Stomach smooth muscle (tissue), 2 donors: Measurements from ENCODE around the gene WASF3.
"Not testable (repeated sequence)": the region's sequence is repeated elsewhere in the genome, so short reads cannot be mapped to it uniquely, and the experiment has no call there.

Experiments
- H3K27ac ChIP-seq: one replicate; pipeline ENCODE4 v1.7.0; 2013; ENCODE audit warnings: mild to moderate bottlenecking, low read length, inconsistent platforms
- H3K27me3 ChIP-seq, 2 donors: one replicate each; pipeline ENCODE4 v1.7.0; 2013; ENCODE audit warnings: low read length in 2 of 2; ENCODE audit not compliant: insufficient read depth in 2 of 2, control insufficient read depth in 1 of 2
- H3K36me3 ChIP-seq, 2 donors: one replicate each; pipeline ENCODE4 v1.7.0; 2013; ENCODE audit warnings: low read length in 2 of 2; ENCODE audit not compliant: control insufficient read depth in 2 of 2, insufficient read depth in 2 of 2
- H3K4me1 ChIP-seq: one replicate; pipeline ENCODE4 v1.7.0; 2013; ENCODE audit warnings: low read length; ENCODE audit not compliant: control insufficient read depth, insufficient read depth
- H3K4me3 ChIP-seq, 2 donors: one replicate each; pipeline ENCODE4 v1.7.0; 2013; ENCODE audit warnings: low read length in 2 of 2
- H3K9ac ChIP-seq, 2 donors: one replicate each; pipeline ENCODE4 v1.7.0; 2013; ENCODE audit warnings: low read length in 2 of 2, mild to moderate bottlenecking in 1 of 2
- H3K9me3 ChIP-seq, 2 donors: one replicate each; pipeline ENCODE4 v1.7.0; 2013; ENCODE audit warnings: low read length in 2 of 2; ENCODE audit not compliant: control insufficient read depth in 2 of 2
- donor health status: healthy.
- donor health status: Pancreatic carcinoma.

WASF3 gene

DNA sequence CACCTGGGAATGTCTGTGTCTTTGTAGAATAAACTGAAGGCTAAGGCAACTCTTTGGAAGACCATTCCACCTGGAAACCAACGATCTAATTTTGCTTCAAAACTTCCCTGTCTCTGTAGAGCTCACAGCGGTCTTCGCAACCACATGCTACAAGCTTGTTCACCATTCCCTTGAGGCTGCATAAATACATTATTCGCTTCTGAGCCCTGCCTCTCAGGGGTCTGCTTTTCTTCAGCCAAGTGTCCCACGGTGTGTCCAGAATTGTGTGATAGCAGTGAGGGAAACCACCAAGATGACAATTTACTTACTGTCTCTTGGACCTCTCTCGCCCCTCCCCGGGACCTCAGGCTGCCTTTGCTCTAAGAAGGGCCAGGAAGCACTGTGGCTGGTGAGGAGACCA, 152.0 kb downstream of the WASF3 start:
- Histone ChIP-seq H3K9ac (no peak overlapping the region), H3K9me3 (peaks cover 5 to 8% of the 10 kb centered on the region in 2 donors), H3K27me3 (no peaks in the 10 kb centered on the region), H3K27ac (no peak overlapping the region), H3K4me3 (no peak overlapping the region), H3K36me3 (no peaks in the 10 kb centered on the region), H3K4me1 (no peaks in the 10 kb centered on the region)

DNA sequence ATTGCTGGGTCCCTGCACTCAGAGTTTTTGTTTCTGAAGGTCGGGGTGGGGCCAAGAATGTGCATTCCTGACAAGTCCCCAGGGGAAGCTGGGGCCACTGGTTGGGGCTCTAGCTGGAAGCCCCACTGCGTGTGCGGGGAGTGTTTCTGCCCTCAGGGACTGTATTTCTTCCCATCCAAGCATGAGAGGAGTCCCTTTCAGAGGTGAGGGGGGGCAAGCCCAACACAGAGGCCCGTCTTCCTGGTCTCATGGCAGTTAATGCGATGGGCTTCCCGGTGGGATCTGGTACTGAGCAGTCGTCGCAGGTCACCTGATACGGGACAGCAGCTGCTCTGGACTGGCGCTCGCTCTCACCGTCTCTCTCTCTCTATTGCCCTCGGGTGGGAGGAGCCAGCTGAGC, 152.7 kb downstream of the WASF3 start:
- Histone ChIP-seq H3K4me1 (no peaks in the 10 kb centered on the region), H3K27me3 (no peaks in the 10 kb centered on the region), H3K36me3 (no peaks in the 10 kb centered on the region), H3K9ac (no peak overlapping the region), H3K9me3 (peaks cover 5 to 8% of the 10 kb centered on the region in 2 donors), H3K4me3 (no peak overlapping the region), H3K27ac (no peak overlapping the region)

DNA sequence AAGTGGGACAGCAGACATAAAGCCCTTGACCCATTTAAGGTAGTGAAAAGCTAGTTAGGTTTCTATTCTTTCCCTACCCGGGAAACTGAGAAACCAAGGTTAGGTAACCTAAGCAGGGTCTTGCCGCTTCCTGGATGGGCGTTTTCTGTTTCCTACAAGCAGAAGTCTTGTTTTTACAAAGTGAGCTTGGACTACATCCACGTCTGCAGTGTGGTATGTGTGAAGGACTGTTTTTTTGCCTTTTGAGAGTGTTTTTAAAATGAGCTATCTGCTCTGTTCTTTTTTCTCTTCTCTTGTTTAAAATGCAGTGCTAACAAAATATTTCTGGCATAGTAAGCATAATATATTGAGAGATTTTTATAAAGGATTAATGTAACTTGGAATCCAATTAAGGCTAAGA, 153.7 kb downstream of the WASF3 start:
- no peaks in the 10 kb centered on the region for H3K36me3 ChIP-seq
- no peak overlapping the region for H3K9ac ChIP-seq
- H3K9me3 ChIP-seq, result peaks cover 5 to 8% of the 10 kb centered on the region in 2 donors
- no peak overlapping the region for H3K27ac ChIP-seq
- no peaks in the 10 kb centered on the region for H3K27me3 ChIP-seq
- H3K4me3 ChIP-seq, result no peak overlapping the region
- H3K4me1 ChIP-seq, result no peaks in the 10 kb centered on the region

DNA sequence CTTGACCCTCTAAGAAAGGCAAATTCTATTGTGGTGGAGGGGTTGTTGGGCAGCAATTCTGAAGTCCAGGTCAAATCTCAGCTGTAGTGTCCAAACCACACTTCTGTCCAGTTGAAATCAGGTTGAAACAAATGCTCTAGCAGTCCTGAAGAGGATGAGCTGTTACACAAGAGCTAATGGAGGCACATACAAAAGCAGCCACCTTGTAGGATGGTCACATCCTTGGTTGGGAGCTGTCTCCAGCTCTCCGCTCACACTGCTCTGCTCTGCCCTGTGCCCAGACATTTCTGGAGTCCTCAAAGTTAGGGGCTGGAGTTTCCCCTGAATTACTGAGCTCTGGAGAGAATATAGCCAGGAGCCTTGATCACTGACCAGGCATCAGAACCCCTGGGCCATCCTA, 155.9 kb downstream of the WASF3 start:
- no peak overlapping the region for H3K9ac ChIP-seq
- no peaks in the 10 kb centered on the region for H3K4me1 ChIP-seq
- peaks cover 5 to 8% of the 10 kb centered on the region in 2 donors for H3K9me3 ChIP-seq
- no peaks in the 10 kb centered on the region for H3K27me3 ChIP-seq
- H3K27ac ChIP-seq, result no peak overlapping the region
- no peaks in the 10 kb centered on the region for H3K36me3 ChIP-seq
- H3K4me3 ChIP-seq, result no peak overlapping the region

DNA sequence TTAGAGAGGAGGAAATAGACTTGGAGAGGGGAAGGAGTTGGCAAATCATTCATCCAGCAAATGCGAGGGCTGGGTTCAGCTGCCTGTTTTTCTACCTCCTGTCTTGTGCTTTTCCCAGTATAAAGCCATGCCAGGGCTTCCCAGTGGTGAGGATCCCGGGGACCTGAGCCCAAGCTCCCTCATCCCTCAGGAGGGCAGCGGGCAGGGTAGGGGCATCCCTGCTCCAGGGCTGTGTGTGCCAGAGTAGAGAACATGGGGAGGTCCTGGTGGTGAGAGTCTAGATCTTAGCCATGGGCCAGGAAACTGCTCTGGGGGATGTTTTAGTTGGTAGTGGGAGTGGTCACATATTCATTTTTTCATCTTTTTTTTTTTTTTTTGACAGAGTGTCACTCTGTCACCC, 159.5 kb downstream of the WASF3 start:
- no peak overlapping the region for H3K4me3 ChIP-seq
- no peaks in the 10 kb centered on the region for H3K36me3 ChIP-seq
- no peak overlapping the region for H3K27ac ChIP-seq
- H3K4me1 ChIP-seq, result no peaks in the 10 kb centered on the region
- no peak overlapping the region for H3K9ac ChIP-seq
- H3K27me3 ChIP-seq, result no peaks in the 10 kb centered on the region
- peaks cover 5 to 8% of the 10 kb centered on the region in 2 donors for H3K9me3 ChIP-seq

DNA sequence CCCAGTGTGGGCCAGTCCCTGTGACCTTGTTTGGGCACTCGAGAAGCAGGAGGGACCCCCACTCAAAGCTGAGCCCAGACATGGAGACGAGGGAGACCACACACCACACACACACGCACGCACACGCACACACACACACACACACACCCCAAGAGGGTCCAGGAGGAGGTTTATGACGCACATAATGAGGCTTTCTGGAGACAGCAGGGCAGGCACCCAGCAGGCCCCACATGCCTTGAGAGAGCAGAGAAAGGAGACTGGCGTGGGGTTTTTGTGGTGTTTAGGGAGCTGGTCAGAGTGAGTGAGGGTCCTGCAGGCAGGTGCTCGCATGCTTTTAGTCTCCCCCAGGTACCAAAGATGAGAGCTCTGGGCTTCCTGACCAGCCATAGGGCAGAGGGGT, 160.7 kb downstream of the WASF3 start:
- Histone ChIP-seq H3K27me3 (no peaks in the 10 kb centered on the region), H3K36me3 (no peaks in the 10 kb centered on the region), H3K27ac (no peak overlapping the region), H3K9me3 (peaks cover 0 to 3% of the 10 kb centered on the region in 2 donors), H3K4me3 (no peak overlapping the region), H3K9ac (no peak overlapping the region), H3K4me1 (no peaks in the 10 kb centered on the region)

DNA sequence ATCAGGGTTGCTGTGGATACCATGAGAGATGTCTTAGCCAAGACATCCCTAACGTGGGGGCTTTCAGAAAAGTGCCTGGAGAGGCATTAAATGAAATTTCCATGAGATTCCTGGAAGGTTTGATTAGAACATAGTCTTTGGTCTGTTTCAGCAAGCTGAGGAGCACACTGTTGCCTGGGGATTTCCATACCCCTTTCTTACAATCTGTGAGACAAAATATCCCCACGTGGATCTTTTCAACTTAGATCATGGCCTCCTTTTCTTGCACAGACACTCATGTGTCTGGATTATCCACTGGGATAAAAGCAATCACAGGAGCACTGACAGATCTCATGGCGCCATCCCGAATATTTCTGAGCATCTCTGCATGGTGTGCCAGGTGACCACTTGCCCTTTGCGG, 161.4 kb downstream of the WASF3 start:
- H3K9me3 ChIP-seq, result no peaks in the 10 kb centered on the region
- H3K36me3 ChIP-seq, result no peaks in the 10 kb centered on the region
- no peak overlapping the region for H3K27ac ChIP-seq
- H3K4me1 ChIP-seq, result no peaks in the 10 kb centered on the region
- no peak overlapping the region for H3K4me3 ChIP-seq
- no peaks in the 10 kb centered on the region for H3K27me3 ChIP-seq
- H3K9ac ChIP-seq, result no peak overlapping the region

DNA sequence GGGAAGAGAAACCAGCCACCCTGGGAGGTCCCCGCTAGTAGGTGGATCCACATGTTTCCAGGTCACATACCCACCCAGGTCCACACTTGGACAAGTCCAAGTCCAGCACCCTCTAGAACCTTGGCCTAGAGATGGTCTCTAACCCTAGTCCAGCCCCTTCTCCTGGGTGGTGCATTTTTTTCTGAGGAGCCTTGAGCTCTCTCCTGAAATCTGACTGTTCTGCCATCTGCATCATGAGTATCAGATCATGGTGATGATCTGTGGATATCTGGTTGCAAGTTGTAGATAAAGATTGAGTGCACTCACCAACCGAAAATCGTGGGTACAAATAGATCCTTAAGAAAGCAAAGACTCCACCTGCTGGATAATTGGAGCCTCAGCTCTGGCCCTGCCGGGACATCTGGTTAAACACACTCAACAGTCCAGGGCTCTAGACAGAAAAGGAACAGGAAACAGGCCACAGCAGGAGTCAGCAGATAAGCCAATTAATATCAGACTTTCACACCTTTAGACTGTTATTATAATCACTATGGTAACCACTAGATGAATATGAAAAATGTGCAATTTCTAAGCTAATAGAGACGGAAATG, 162.0 kb downstream of the WASF3 start:
- Histone ChIP-seq H3K9me3 (no peaks in the 10 kb centered on the region), H3K9ac (no peak overlapping the region), H3K4me1 (no peaks in the 10 kb centered on the region), H3K36me3 (no peaks in the 10 kb centered on the region), H3K27ac (no peak overlapping the region), H3K27me3 (no peaks in the 10 kb centered on the region), H3K4me3 (no peak overlapping the region)

DNA sequence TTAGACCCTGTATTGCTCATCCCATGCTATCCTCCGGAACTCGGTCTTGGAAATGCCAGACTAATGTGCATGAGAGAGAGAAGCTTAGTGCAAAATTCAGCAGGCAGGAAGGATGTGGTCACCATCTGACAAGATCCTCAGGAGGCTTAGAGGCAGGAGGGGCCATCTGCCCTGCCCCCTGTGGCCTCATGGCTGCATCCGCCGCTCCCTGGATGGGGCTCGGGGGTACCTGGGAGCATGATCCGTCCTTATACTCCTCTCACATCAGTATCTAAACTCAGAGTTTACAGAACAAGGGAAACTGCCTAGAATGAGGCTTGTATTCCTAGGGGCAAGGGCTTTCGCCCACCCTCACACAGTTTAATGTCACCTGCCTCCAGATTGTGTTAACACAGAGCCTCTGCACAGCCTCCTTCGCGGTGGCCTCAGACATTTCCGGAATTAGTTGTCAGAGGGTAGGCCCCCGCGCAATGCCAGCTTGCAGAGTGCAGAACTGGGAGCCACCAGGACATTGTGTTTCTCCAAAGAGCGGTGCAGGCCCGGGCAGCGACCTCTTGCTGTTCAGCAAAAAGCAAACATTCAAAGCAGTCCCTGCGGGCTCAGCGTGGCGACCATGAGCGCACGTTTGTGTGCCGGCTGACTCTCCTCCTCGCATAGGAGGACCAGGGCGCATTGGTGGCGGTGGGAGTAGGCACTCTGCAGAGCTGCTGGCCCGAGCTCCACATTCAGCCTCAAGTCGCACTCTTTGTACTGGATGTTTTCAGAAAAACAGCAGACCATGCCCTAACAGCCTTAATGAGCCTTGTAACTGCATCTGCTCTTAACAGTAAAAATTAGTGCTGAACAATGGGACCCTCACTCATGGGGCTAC, 164.0 kb downstream of the WASF3 start:
- H3K9ac ChIP-seq, result no peak overlapping the region
- no peak overlapping the region for H3K4me3 ChIP-seq

DNA sequence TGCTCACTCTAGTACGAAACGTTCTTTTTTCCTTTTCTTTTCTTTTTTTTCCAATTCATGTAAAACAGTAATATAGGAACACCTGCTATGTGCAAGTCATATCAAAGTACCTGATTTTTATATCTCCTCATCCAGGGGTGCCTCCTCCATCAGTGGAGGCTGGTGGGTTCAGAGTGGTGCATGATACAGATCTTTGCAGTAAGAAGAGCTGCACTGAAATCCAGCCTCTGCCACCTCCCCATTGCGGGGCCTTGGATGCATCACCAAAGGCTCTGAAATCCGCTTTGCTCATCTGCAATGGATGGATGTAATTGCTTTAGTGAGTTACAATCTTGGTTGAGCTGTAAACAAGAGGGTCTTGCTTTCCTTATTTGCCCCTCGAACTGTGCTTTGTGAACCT, 164.8 kb downstream of the WASF3 start:
- Histone ChIP-seq H3K36me3 (no peaks in the 10 kb centered on the region), H3K9ac (no peak overlapping the region), H3K4me3 (no peak overlapping the region), H3K9me3 (no peaks in the 10 kb centered on the region), H3K4me1 (no peaks in the 10 kb centered on the region), H3K27ac (no peak overlapping the region), H3K27me3 (no peaks in the 10 kb centered on the region)

More for the DNA sequence above, 164.0 kb downstream of the WASF3 start:
- no peaks in the 10 kb centered on the region for H3K36me3 ChIP-seq
- H3K27me3 ChIP-seq, result no peaks in the 10 kb centered on the region
- H3K9me3 ChIP-seq, result no peaks in the 10 kb centered on the region
- no peaks in the 10 kb centered on the region for H3K4me1 ChIP-seq
- no peak overlapping the region for H3K27ac ChIP-seq

DNA sequence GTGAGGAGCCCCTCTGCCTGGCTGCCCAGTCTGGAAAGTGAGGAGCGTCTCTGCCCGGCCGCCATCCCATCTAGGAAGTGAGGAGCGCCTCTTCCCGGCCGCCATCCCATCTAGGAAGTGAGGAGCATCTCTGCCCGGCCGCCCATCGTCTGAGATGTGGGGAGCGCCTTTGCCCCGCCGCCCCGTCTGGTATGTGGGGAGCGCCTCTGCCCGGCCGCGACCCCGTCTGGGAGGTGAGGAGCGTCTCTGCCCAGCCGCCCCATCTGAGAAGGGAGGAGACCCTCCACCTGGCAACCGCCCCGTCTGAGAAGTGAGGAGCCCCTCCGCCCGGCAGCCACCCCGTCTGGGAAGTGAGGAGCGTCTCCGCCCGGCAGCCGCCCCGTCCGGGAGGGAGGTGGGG, 166.1 kb downstream of the WASF3 start:
- H3K27me3 ChIP-seq, H3K4me1 ChIP-seq, H3K9me3 ChIP-seq, H3K27ac ChIP-seq, H3K36me3 ChIP-seq, H3K4me3 ChIP-seq, H3K9ac ChIP-seq: not testable (repeated sequence)
